Right lobe of liver (tissue), 4 donors: ENCODE results near the gene DTNA.

Source experiments
- CTCF ChIP-seq, 4 donors: fragments of 200-600 bp in 3 of 4; fragments of 450-650 bp in 1 of 4; IDR thresholded peaks; one replicate each; pipeline versions ENCODE4 v1.5.1 to v1.8.0; 2016 to 2022; ENCODE audit warnings: antibody characterized with exemption in 4 of 4, mild to moderate bottlenecking in 2 of 4
- POLR2A ChIP-seq: fragments of 450-650 bp; IDR thresholded peaks from one replicate; pipeline ENCODE4 v1.6.1; 2017; ENCODE audit warnings: antibody characterized with exemption, mild to moderate bottlenecking
- donor health status: DM: no; HTN: no; CAD: no.
- donor health status: DM: no; HTN: no; CAD: no.
- donor health status: DM: no; HTN: yes; CAD: no.

GRCh38 chr18:34802959-34803358 is 92.9 kb downstream of the DTNA start:
- no peak for TF ChIP-seq CTCF (IDR thresholded peaks at IDR 0.05)
- TF ChIP-seq POLR2A = no peak
